GM12874 (cell line): ENCODE measurements around the gene SGF29.
A peak's percentile ranks its signal among the peaks of the same experiment; 100 is the strongest.

Experiments
- CTCF ChIP-seq: IDR thresholded peaks from 2 replicates; pipeline ENCODE4 v1.5.1; 2011; ENCODE audit warnings: low read depth, mild to moderate bottlenecking, control low read depth, low read length, moderate library complexity; ENCODE audit not compliant: insufficient read depth

SGF29 gene

GRCh38 chr16:28609631-28610594, 56.2 kb downstream of the SGF29 start, which contains the start of gene SULT1A1:
Gene SULT1A1, minus strand, starts transcription at chr16:28610044. Its CDS starts 1,189 bp downstream, at chr16:28608855.
- TF ChIP-seq CTCF: no peak

DNA sequence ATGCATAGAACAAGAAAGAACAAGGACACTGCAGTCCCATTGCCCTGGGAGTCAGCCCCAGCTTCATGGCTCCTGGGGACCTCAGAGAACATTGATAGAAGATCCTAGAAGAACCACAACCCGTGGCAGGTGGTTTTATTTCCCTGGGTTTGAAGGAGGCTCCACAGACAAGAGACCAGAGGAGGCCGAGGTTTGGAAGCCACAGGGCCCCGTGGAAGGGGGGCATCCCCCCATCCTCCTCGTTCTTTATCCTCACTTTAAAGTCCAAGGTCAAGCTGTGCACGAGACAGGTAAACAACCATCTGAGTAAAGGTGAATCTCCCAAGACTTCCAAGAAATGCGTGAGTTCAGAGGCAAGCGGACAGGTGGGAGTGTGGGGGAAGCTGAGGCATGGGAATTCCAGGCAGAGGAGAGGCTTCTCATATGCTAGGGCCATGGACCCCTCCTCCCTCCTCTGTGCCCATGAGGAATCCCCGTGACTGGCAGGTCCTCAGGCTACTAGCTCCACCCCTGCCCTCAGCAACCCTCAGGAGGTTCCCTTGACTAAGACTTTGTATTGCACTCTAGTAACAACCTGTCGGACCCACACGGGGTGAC, 57.0 kb downstream of the SGF29 start:
- TF ChIP-seq CTCF: no peak

DNA sequence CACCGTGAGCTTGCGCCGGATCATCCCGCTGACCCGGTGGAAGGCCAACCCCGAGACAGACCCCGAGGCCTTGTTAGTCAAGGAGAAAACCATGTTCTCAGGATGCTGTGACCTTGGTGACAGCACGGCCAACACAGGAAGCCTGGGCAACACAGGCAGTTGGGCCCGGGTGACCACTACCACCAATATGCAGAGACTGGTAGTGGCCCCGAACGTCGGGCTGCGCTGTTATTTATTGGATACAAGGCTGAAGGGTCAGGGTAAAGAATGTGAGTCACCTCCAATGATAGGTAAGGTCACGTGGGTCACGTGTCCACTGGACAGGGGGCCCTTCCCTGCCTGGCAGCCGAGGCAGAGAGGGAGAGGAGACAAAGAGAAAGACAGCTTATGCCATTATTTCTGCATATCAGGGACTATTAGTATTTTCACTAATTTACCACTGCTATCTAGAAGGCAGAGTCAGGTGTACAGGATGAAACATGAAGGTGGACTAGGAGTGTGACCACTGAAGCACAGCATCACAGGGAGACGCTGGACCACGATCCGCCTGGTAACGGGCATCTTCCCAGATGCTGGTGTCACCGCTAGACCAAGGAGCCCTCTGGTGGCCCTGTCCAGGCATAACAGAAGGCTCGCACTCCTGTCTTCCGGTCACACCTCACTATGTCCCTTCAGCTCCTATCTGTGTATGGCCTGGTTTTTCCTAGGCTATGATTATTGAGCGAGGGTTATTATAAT, 61.9 kb downstream of the SGF29 start:
- peak; percentile 63 for TF ChIP-seq CTCF

GRCh38 chr16:28616636-28617035, 62.9 kb downstream of the SGF29 start:
- no peak for TF ChIP-seq CTCF

DNA sequence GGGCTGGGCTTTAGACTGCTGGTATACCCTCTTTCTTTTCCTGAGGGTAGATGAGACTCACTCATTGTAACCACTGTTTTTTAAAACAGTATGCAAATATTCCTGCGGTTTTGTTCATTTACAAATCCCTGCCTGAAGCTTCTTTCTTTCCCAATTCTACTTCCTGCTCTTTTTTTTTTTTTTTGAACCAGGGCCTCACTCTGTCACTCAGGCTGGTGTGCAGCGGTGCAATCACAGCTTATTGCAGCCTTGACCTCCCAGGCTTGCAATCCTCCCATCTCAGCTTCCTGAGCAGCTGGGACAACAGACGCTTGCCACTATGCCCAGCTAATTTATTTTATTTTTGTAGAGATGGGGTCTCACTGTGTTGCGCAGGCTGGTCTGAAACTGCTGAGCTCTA, 64.2 kb downstream of the SGF29 start:
- TF ChIP-seq CTCF: no peak

DNA sequence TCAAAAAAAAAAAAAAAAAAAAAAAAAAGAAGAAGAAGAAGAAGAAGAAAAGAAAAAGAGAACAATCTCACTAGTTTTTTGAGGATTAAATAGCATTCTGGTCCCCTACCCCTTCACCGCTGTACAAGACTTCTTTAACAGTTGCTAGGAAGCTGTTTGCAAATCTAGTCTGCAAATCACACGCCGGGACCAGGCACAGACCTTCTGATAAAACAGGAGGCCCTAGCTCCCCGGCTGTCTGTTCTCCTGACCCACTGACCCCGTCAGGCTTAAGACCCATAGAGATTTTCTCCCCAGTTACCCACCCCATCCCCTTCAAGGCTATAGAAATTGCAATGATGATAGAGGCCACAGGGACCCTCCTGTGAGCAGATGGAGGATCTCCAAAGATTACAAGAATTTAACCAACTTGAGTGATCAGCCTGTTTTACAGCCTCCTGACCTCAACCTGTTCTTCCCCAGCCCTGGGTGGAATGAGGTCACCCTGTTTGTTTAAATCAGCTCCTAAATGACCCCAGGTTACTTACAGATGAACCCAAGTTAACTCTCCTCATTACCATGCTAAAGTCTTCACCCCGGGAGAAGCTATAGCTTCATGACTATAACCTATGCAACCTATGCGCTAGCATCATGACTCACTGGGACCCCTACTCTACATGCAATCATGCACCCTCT, 67.9 kb downstream of the SGF29 start:
- no peak for TF ChIP-seq CTCF

DNA sequence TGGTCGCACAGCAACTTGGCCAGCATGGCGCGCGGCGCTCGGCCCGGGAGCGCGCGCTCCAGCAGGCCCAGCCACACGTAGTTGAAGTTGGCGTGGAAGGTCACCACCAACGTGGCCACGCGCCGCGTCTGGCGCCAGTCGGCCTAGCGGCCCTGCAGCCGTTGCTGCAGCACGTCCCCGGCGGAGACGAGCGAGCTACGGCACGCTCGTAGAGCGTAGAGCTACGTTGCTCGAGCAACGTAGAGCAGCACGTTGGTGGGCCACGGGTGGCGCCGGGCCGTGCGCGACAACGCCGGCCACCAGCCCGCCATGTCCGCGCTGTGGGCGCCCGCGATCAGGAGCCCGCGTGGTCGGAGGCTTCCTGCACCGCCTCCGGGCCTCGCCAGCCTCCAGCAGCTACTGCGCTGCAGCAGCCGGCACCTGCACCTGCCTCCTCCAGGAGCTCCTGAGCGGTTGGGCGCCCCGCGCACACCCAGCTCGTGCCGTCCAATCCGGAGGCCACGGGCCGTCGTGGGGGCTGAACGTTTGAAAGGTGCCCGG, 69.5 kb downstream of the SGF29 start:
- no peak for TF ChIP-seq CTCF
